Measurements from ENCODE around the gene SORCS3. TPM values are rescaled to one million over a fixed set of nuclear protein-coding genes. Genes with fewer than 3 reads are reported as not detected.
A peak's percentile ranks its signal among the peaks of the same experiment; 100 is the strongest.

The SORCS3 gene
- total and polyA plus RNA-seq, 9 of the 15 experiments (the other 6 are each of a cell fraction or from before 2014, with no cell fraction given) = not detected

DNA sequence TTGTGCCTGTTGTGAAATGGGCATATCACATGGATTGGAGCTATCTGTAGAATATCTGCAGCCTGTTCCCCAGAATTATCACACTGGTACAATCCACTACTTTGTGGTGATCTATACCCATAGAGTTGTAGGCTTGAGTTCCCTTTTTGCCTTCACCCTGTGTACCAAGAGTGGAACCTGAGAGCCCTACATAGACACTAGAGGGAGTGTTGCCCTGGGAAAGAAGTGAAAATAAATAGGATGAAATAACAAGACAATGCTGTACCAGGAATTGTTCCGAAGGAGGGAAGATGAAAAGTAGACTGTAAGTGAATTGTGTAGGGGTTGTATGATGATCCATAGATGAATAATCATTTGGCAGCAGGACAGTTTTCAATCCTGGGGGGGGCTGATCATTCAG is 9.0 kb downstream of the SORCS3 start:
- DNase-seq (ENCODE audit: extremely low read depth in 1 of 4, low spot score in 3 of 4) (no peak), ATAC-seq (no peak), FAIRE-seq (no peak)
- Histone ChIP-seq H4K20me1 (replicated peaks; ENCODE audit: control insufficient read depth, insufficient read depth, low read length) (no peaks in the 10 kb centered on the region), H3K9ac (ENCODE audit: insufficient read depth in 1 of 2, low read depth in 2 of 2, low read length in 2 of 2) (no peak overlapping the region), H3K9me3 (replicated peaks; ENCODE audit: control insufficient read depth, insufficient read depth, low read depth, low read length) (no peaks in the 10 kb centered on the region), H3K36me3 (ENCODE audit: control insufficient read depth, insufficient read depth, low read length) (no peaks in the 10 kb centered on the region), H2AFZ (ENCODE audit: low read depth, low read length) (no peak overlapping the region), H3K79me2 (ENCODE audit: control insufficient read depth, insufficient read depth, low read length) (no peaks in the 10 kb centered on the region), H3K27me3 (ENCODE audit: control insufficient read depth in 2 of 2, insufficient read depth in 2 of 2, low read length in 2 of 2) (no peaks in the 10 kb centered on the region), H3K9me1 (ENCODE audit: control insufficient read depth, insufficient read depth, low read length) (no peaks in the 10 kb centered on the region), H3K4me2 (ENCODE audit: insufficient read depth, low read length) (no peak overlapping the region), H3K27ac (ENCODE audit: extremely low read depth, low read depth, low read length) (no peak overlapping the region), H3K4me1 (replicated peaks in 1 of 2; ENCODE audit: control insufficient read depth in 2 of 2, insufficient read depth in 2 of 2, low read length in 2 of 2) (no peaks in the 10 kb centered on the region), H3K4me3 (no peak overlapping the region)
- CTCF ChIA-PET (ENCODE audit: low intra/inter-chr PET ratio) = no interaction called here
- no peak for TF ChIP-seq ZNF77 (CRISPR knock-in tag; IDR thresholded peaks at IDR 0.05)
- TF ChIP-seq, protein P1, sequence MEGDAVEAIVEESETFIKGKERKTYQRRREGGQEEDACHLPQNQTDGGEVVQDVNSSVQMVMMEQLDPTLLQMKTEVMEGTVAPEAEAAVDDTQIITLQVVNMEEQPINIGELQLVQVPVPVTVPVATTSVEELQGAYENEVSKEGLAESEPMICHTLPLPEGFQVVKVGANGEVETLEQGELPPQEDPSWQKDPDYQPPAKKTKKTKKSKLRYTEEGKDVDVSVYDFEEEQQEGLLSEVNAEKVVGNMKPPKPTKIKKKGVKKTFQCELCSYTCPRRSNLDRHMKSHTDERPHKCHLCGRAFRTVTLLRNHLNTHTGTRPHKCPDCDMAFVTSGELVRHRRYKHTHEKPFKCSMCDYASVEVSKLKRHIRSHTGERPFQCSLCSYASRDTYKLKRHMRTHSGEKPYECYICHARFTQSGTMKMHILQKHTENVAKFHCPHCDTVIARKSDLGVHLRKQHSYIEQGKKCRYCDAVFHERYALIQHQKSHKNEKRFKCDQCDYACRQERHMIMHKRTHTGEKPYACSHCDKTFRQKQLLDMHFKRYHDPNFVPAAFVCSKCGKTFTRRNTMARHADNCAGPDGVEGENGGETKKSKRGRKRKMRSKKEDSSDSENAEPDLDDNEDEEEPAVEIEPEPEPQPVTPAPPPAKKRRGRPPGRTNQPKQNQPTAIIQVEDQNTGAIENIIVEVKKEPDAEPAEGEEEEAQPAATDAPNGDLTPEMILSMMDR (IDR thresholded peaks at IDR 0.05 in 2 of 3, conservative IDR thresholded peaks at IDR 0.05 in 1 of 3; ENCODE audit: insufficient read depth in 2 of 3, low read depth in 1 of 3, low read length in 3 of 3) = 0 out of 6 replicates have a peak, but pooled peaks of 2 of the 3 experiments have one; percentile 14 to 16
- no peak for TF ChIP-seq ZNF668 (CRISPR knock-in tag; IDR thresholded peaks at IDR 0.05)
- TF ChIP-seq, protein P2, sequence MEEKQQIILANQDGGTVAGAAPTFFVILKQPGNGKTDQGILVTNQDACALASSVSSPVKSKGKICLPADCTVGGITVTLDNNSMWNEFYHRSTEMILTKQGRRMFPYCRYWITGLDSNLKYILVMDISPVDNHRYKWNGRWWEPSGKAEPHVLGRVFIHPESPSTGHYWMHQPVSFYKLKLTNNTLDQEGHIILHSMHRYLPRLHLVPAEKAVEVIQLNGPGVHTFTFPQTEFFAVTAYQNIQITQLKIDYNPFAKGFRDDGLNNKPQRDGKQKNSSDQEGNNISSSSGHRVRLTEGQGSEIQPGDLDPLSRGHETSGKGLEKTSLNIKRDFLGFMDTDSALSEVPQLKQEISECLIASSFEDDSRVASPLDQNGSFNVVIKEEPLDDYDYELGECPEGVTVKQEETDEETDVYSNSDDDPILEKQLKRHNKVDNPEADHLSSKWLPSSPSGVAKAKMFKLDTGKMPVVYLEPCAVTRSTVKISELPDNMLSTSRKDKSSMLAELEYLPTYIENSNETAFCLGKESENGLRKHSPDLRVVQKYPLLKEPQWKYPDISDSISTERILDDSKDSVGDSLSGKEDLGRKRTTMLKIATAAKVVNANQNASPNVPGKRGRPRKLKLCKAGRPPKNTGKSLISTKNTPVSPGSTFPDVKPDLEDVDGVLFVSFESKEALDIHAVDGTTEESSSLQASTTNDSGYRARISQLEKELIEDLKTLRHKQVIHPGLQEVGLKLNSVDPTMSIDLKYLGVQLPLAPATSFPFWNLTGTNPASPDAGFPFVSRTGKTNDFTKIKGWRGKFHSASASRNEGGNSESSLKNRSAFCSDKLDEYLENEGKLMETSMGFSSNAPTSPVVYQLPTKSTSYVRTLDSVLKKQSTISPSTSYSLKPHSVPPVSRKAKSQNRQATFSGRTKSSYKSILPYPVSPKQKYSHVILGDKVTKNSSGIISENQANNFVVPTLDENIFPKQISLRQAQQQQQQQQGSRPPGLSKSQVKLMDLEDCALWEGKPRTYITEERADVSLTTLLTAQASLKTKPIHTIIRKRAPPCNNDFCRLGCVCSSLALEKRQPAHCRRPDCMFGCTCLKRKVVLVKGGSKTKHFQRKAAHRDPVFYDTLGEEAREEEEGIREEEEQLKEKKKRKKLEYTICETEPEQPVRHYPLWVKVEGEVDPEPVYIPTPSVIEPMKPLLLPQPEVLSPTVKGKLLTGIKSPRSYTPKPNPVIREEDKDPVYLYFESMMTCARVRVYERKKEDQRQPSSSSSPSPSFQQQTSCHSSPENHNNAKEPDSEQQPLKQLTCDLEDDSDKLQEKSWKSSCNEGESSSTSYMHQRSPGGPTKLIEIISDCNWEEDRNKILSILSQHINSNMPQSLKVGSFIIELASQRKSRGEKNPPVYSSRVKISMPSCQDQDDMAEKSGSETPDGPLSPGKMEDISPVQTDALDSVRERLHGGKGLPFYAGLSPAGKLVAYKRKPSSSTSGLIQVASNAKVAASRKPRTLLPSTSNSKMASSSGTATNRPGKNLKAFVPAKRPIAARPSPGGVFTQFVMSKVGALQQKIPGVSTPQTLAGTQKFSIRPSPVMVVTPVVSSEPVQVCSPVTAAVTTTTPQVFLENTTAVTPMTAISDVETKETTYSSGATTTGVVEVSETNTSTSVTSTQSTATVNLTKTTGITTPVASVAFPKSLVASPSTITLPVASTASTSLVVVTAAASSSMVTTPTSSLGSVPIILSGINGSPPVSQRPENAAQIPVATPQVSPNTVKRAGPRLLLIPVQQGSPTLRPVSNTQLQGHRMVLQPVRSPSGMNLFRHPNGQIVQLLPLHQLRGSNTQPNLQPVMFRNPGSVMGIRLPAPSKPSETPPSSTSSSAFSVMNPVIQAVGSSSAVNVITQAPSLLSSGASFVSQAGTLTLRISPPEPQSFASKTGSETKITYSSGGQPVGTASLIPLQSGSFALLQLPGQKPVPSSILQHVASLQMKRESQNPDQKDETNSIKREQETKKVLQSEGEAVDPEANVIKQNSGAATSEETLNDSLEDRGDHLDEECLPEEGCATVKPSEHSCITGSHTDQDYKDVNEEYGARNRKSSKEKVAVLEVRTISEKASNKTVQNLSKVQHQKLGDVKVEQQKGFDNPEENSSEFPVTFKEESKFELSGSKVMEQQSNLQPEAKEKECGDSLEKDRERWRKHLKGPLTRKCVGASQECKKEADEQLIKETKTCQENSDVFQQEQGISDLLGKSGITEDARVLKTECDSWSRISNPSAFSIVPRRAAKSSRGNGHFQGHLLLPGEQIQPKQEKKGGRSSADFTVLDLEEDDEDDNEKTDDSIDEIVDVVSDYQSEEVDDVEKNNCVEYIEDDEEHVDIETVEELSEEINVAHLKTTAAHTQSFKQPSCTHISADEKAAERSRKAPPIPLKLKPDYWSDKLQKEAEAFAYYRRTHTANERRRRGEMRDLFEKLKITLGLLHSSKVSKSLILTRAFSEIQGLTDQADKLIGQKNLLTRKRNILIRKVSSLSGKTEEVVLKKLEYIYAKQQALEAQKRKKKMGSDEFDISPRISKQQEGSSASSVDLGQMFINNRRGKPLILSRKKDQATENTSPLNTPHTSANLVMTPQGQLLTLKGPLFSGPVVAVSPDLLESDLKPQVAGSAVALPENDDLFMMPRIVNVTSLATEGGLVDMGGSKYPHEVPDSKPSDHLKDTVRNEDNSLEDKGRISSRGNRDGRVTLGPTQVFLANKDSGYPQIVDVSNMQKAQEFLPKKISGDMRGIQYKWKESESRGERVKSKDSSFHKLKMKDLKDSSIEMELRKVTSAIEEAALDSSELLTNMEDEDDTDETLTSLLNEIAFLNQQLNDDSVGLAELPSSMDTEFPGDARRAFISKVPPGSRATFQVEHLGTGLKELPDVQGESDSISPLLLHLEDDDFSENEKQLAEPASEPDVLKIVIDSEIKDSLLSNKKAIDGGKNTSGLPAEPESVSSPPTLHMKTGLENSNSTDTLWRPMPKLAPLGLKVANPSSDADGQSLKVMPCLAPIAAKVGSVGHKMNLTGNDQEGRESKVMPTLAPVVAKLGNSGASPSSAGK (IDR thresholded peaks at IDR 0.05) = no peak
- no TSS peak for BruUV-seq (replicated peaks)
- POLR2A ChIA-PET = no interaction called here
- in situ Hi-C loops (cut with MboI) (no loop called here), intact Hi-C loops (cut with micrococcal nuclease) (no loop called here)
- WGBS (ENCODE audit: insufficient coverage, low coverage, missing lambda C conversion rate) = 22% methylated on average over 1 of the region's 1 CpG

Data from K562 (cell line).